GM18502 (cell line): ENCODE measurements around the gene WAPL.
"Not testable (repeated sequence)": the region's sequence is repeated elsewhere in the genome, so short reads cannot be mapped to it uniquely, and the experiment has no call there.

Source experiments
- ATAC-seq: cut with Tn5 transposase; IDR thresholded peaks from one replicate; pipeline ENCODE4 v1.9.1; 2021; ENCODE audit warnings: mild to moderate bottlenecking; ENCODE audit not compliant: unreplicated experiment, poor library complexity

The WAPL gene

GRCh38 chr10:86391236-86391840 lies 130.3 kb downstream of the WAPL start:
- ATAC-seq, result no peak

- no peak for ATAC-seq
These were observed 131.1 kb downstream of the WAPL start for GRCh38 chr10:86390337-86391120.

- ATAC-seq, result peak; percentile 86
These were observed 132.0 kb downstream of the WAPL start for GRCh38 chr10:86389441-86390193.

- ATAC-seq, result not testable (repeated sequence)
These were observed 132.5 kb downstream of the WAPL start for GRCh38 chr10:86389109-86389440.

- ATAC-seq, result no peak
These were observed 133.4 kb downstream of the WAPL start for GRCh38 chr10:86388119-86388704.

GRCh38 chr10:86387178-86387794 lies 134.3 kb downstream of the WAPL start:
- ATAC-seq, result no peak

- ATAC-seq, result no peak
These were observed 135.8 kb downstream of the WAPL start for GRCh38 chr10:86385806-86386205.
